ENCODE results near the gene TSHZ2. TPM values are rescaled to one million over a fixed set of nuclear protein-coding genes. Genes with fewer than 3 reads are reported as not detected.
"Not testable (repeated sequence)": the region's sequence is repeated elsewhere in the genome, so short reads cannot be mapped to it uniquely, and the experiment has no call there.

TSHZ2 gene
- polyA plus RNA-seq, 5 donors, result 9.5 to 15.8 (median 15.1) TPM

GRCh38 chr20:53447316-53447715 lies 475.2 kb downstream of the TSHZ2 start:
- no peak for DNase-seq

- DNase-seq, result no peak
Observed at GRCh38 chr20:53448426-53448825, 476.3 kb downstream of the TSHZ2 start.

GRCh38 chr20:53448875-53449274 lies 476.7 kb downstream of the TSHZ2 start:
- no peak for DNase-seq

GRCh38 chr20:53453076-53453475 lies 480.9 kb downstream of the TSHZ2 start:
- no peak for DNase-seq

- no peak for DNase-seq
Observed at GRCh38 chr20:53454675-53455276, 482.6 kb downstream of the TSHZ2 start.

- no peak for DNase-seq
Observed at GRCh38 chr20:53463101-53463972, 491.2 kb downstream of the TSHZ2 start.

- no peak for DNase-seq
Observed at GRCh38 chr20:53466279-53466678, 494.1 kb downstream of the TSHZ2 start.

GRCh38 chr20:53468587-53468986 lies 496.4 kb downstream of the TSHZ2 start:
- DNase-seq, result no peak

GRCh38 chr20:53472859-53473258 lies 500.7 kb downstream of the TSHZ2 start:
- not testable (repeated sequence) for DNase-seq

GRCh38 chr20:53480913-53481312 lies 508.8 kb downstream of the TSHZ2 start:
- no peak for DNase-seq

GRCh38 chr20:53487461-53488200 lies 515.5 kb downstream of the TSHZ2 start:
- DNase-seq, result no peak

- DNase-seq, result no peak
Observed at GRCh38 chr20:53488775-53489272, 516.7 kb downstream of the TSHZ2 start.

GRCh38 chr20:53489528-53489927 lies 517.4 kb downstream of the TSHZ2 start:
- DNase-seq, result no peak

- DNase-seq, result no peak
Observed at GRCh38 chr20:53490620-53491019, 518.5 kb downstream of the TSHZ2 start.

GRCh38 chr20:53491462-53491861 lies 519.3 kb downstream of the TSHZ2 start:
- DNase-seq, result no peak

GRCh38 chr20:53492212-53492611 lies 520.1 kb downstream of the TSHZ2 start:
- no peak for DNase-seq

GRCh38 chr20:53493311-53493857 lies 521.2 kb downstream of the TSHZ2 start:
- no peak for DNase-seq

GRCh38 chr20:53494753-53495152 lies 522.6 kb downstream of the TSHZ2 start:
- DNase-seq, result no peak

GRCh38 chr20:53495398-53496092 lies 523.4 kb downstream of the TSHZ2 start:
- DNase-seq, result no peak

- DNase-seq, result no peak
Observed at GRCh38 chr20:53497246-53497645, 525.1 kb downstream of the TSHZ2 start.

GRCh38 chr20:53498341-53498740 lies 526.2 kb downstream of the TSHZ2 start:
- no peak for DNase-seq
